Upper lobe of left lung (tissue), 4 donors: Measurements from ENCODE around the gene NSDHL.

ENCODE experiments used
- EP300 ChIP-seq, 4 donors: sonication (generic); formaldehyde crosslinking; IDR thresholded peaks; one replicate each; pipeline ENCODE4 v1.5.1; 2017; ENCODE audit warnings: antibody characterized with exemption in 4 of 4, control low read depth in 2 of 4
- POLR2A ChIP-seq, 4 donors: fragments of 450-650 bp; IDR thresholded peaks; one replicate each; pipeline ENCODE4 v1.5.1; 2016 to 2017; ENCODE audit warnings: antibody characterized with exemption in 4 of 4, mild to moderate bottlenecking in 2 of 4
- POLR2AphosphoS5 ChIP-seq, 2 donors: sonication (generic); formaldehyde crosslinking; IDR thresholded peaks; one replicate each; pipeline ENCODE4 v1.5.1; 2017; ENCODE audit warnings: antibody characterized with exemption in 2 of 2
- TF ChIP-seq, protein P1 (sequence below), 6 experiments: fragments of 450-650 bp in 4 of 6; fragments of 200-600 bp in 2 of 6; sonication (generic) in 2 of 6; IDR thresholded peaks; one replicate each; pipeline ENCODE4 v1.5.1; 2016 to 2019; ENCODE audit warnings: antibody characterized with exemption in 6 of 6

- TF ChIP-seq, protein P1, sequence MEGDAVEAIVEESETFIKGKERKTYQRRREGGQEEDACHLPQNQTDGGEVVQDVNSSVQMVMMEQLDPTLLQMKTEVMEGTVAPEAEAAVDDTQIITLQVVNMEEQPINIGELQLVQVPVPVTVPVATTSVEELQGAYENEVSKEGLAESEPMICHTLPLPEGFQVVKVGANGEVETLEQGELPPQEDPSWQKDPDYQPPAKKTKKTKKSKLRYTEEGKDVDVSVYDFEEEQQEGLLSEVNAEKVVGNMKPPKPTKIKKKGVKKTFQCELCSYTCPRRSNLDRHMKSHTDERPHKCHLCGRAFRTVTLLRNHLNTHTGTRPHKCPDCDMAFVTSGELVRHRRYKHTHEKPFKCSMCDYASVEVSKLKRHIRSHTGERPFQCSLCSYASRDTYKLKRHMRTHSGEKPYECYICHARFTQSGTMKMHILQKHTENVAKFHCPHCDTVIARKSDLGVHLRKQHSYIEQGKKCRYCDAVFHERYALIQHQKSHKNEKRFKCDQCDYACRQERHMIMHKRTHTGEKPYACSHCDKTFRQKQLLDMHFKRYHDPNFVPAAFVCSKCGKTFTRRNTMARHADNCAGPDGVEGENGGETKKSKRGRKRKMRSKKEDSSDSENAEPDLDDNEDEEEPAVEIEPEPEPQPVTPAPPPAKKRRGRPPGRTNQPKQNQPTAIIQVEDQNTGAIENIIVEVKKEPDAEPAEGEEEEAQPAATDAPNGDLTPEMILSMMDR (IDR thresholded peaks at IDR 0.05), result no peak
- TF ChIP-seq POLR2A (IDR thresholded peaks at IDR 0.05) (no peak), POLR2AphosphoS5 (IDR thresholded peaks at IDR 0.05) (no peak), EP300 (IDR thresholded peaks at IDR 0.05) (no peak)
These were observed 8.3 kb upstream of the NSDHL start for GRCh38 chrX:152822383-152823086.
